NCI-H2196 (cell line): ENCODE data around the gene TRAPPC1.
A peak's percentile ranks its signal among the peaks of the same experiment; 100 is the strongest.
"Not testable (repeated sequence)": the region's sequence is repeated elsewhere in the genome, so short reads cannot be mapped to it uniquely, and the experiment has no call there.

Experiments used
- DNase-seq: peaks from one replicate; lab custom pipeline; 2025; ENCODE audit not compliant: unreplicated experiment; lab: John Stamatoyannopoulos, UW

Gene TRAPPC1, protein sequence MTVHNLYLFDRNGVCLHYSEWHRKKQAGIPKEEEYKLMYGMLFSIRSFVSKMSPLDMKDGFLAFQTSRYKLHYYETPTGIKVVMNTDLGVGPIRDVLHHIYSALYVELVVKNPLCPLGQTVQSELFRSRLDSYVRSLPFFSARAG

GRCh38 chr17:7931709-7932482 lies at the start of gene TRAPPC1, which contains the start of gene CNTROB:
TSS of gene TRAPPC1 (minus strand) at chr17:7931946. CDS start at chr17:7931829, 117 bp downstream.
TSS of gene CNTROB (plus strand) at chr17:7932206. CDS start at chr17:7933080, 874 bp downstream.
- peak; percentile 90 for DNase-seq

DNA sequence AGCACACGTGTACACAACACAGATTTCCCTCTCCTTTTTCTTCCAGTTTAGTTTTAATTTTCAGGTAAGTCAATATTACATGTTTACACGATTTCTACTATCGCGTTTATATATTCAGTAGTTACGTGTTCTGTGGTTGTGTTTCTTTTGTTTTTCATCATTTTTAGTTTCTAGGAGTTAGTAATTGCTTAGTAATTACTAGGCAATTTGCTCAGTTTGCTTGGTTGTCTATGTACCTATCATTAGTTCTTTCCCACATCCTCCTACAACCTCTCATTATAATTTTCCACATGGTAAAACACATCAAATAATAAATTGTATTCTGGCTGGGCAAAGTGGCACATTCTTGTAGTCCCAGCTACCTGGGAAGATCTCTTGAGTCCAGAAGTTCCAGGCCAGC lies 46.1 kb upstream of the TRAPPC1 start:
- no peak for DNase-seq

GRCh38 chr17:7977039-7977438 lies 45.3 kb upstream of the TRAPPC1 start:
- no peak for DNase-seq

DNA sequence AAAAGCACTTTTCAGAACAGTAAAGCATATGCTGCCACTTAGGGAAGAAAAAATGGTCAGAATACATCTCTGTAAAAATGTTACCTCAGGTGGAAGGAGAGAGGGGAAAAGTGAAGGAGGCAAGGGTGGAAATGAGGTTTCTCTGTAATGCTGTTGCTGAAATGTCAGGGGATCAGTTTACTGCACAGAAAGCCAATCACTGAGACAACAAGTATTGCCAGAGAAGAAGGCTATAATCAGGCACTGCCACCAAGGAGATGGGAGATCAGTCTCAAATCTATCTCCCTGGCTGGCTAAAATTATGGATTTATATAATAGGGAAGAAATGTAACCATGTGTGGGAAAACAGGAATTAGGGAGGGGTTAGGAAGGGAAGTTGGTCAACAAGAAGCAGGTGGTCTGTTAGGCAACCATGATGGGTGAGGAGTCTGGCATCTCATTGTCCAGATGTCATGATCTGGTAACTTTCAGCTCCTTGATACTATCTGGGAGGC lies 42.9 kb upstream of the TRAPPC1 start:
- no peak for DNase-seq

GRCh38 chr17:7972131-7972785 lies 40.5 kb upstream of the TRAPPC1 start:
- no peak for DNase-seq

- no peak for DNase-seq
Measured at GRCh38 chr17:7971651-7972050, 39.9 kb upstream of the TRAPPC1 start.

DNA sequence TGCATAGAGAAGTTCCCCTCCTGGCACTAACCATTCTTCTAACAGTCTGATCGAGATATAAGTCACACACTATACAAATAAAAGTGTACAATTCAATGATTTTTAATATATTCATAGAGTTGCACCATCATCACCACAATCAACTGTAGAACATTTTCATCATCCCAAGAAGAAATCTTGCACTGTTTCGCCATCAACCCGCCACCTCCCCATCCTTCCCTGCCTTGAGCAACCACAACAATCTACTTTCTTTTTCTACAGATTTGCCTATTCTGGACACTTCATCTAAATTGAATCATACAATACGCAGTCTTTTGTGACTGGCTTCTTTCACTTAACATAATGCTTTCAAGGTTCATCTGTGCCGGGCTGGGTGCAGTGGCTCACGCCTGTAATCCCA lies 37.7 kb upstream of the TRAPPC1 start:
- DNase-seq: no peak

DNA sequence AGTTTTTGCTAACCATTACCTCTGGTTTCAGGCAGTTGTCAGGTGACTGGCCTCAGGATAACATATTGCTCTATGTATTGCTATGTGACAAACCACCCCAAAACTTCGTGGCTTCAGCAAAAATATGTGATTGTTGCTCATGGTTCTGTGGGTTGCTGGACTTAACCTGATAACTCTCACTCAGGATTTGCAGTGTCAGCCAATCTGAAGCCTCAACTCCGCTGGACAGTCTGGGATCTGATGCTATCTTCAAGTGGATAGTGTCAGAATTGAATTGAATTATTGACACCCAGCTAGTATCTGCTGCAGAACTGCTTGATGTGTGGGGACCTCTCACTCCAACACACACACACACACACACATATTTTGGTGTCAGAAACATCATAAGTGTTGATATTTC lies 36.0 kb upstream of the TRAPPC1 start:
- DNase-seq: no peak

DNA sequence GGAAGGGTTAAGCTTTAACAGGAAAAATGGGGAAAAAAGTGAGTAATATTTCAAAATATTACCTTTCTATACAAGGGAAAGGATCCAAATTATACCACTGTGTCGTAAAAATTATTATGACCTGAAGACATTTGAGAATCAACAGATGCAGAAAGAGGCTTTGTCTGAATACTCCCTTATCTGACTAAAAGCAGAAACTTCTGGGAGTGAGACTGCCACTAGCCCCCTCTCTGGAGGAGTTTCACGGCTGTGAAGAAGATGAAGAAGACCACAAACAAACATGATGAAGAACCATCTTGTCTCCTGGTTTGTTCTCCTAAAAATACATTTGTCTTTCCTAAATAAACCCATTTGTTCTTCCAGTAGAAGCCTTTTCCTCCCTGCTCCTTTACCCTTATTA lies 29.7 kb upstream of the TRAPPC1 start:
- DNase-seq: no peak

DNA sequence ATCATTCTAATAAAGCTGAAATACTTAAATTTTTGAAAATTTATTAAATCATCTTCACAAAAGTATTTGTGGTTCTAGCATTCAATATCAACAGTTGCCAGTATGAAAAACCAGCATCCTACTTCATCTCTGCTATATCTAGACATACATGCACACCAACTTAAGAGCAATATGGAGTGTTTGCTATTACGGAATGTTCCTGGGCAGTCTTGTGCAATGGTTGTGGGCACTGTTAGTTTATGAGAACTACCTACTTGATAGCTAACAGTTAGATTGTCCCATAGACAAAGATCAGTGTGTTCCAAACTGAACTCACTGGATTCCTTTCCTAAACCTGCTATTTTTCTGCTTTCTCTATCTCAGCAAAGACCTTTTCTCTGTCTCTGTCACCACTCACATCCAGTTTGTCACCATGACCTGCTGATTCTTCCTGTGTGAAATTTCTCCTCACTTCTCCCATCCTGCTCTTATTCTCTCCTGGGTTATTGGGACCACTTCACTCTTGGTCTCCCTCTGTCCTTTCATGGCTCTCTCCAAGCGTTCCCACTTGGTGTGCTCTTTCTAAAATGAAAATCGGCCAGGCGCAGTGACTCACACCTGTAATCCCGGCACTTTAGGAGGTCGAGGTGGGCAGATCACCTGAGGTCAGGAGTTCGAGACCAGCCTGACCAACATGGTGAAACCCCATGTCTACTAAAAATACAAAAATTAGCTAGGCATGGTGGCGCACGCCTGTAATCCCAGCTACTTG lies 27.9 kb upstream of the TRAPPC1 start:
- no peak for DNase-seq

GRCh38 chr17:7956228-7956965 lies 24.7 kb upstream of the TRAPPC1 start:
- no peak for DNase-seq

DNA sequence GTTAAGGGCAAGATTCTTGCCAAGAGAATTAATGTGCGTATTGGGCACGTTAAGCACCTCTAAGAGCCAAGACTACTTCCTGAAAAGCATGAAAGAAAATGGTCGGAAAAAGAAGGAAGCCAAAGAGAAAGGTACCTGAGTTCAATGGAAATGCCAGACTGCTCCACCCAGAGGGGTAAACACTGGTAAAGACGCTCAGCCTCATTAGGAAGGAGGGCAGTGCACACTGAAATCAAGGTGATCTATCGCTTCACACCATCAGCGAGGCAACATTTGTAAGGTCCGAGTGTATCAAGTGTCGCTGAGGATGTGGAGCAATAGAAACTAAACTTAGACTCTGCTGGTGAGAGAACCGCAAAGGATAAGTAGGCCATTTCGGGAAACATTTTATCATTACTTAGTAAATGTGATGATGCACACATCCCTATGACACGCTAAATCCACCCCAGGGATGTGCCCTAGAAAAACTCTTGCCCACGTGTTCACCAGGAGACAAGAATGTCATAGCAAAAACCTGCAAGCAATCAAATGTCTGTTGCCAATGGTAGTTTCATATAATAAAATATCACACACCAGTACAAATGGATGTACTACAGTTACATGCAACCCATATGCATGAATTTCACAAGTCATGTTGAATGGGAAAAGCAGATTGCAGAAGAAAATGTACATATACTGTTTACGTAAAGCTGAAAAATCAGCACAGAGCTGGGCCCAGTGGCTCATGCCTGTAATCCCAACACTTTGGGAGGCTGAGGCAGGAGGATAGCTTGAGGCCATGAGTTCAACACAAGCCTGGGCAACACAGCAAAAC lies 23.9 kb upstream of the TRAPPC1 start:
- DNase-seq: no peak

DNA sequence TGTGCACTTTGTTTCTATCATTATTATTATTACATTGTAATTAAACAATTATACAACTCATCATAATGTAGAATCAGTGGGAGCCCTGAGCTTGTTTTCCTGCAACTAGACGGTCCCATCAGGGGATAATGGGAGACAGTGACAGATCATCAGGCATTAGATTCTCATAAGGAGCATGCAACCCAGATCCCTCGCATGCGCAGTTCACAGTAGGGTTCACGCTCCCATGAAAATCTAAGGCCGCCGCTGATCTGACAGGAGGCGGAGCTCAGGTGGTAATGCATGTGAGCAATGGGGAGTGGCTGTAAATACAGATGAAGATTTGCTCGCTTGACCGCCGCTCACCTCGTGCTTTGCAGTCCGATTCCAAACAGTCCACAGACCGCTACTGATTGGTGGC lies 21.5 kb upstream of the TRAPPC1 start:
- not testable (repeated sequence) for DNase-seq

- DNase-seq: no peak
Measured at GRCh38 chr17:7951143-7951792, 19.5 kb upstream of the TRAPPC1 start.

DNA sequence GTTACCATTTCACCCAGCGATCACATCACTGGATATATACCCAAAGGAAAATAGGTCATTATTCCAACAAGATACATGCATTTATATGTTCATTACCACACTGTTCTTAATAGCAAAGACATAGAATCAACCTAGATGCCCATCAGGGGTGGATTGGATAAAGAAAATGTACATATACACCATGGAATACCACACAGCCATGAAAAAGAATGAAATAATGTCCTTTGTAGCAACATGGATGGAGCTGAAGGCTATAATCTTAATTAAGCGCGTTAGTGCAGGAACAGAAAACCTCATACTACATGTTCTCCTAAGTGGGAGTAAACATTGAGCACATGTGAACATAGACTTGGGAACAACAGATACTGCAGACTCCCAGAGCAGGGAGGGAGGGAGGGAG lies 18.8 kb upstream of the TRAPPC1 start:
- no peak for DNase-seq

- DNase-seq: no peak
Measured at GRCh38 chr17:7947651-7948050, 15.9 kb upstream of the TRAPPC1 start.

- DNase-seq: no peak
Measured at GRCh38 chr17:7946441-7946840, 14.7 kb upstream of the TRAPPC1 start.

- no peak for DNase-seq
Measured at GRCh38 chr17:7945651-7946050, 13.9 kb upstream of the TRAPPC1 start.

DNA sequence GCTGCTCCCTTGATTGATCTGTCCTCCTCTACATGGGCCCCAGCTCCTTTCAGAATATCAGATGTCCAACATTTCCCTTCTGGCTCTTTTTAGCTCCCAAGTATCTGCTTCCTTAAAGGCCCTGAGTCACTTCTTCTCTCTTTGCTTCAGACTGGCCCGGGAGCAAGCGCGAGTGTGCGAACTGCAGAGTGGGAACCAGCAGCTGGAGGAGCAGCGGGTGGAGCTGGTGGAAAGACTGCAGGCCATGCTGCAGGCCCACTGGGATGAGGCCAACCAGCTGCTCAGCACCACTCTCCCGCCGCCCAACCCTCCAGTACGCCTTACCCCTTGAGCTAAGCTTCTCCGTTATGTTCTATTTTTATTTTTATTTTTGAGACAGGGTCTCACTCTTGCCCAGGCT lies 12.6 kb upstream of the TRAPPC1 start:
- no peak for DNase-seq
